HepG2 (cell line): ENCODE results near the gene CDHR5.

Source experiments
- CBX5 ChIP-seq: sonication (generic); formaldehyde crosslinking; IDR thresholded peaks from 2 replicates; pipeline ENCODE4 v1.4.0; 2020; ENCODE audit warnings: missing genetic modification reagents, borderline replicate concordance
- CTCF ChIP-seq: sonication (generic); formaldehyde crosslinking; IDR thresholded peaks from 2 replicates; pipeline ENCODE4 v1.5.0; 2020; ENCODE audit warnings: mild to moderate bottlenecking, missing genetic modification reagents, moderate library complexity
- EP300 ChIP-seq, 3 experiments: sonication (generic) in 1 of 3; formaldehyde crosslinking in 1 of 3; IDR thresholded peaks; 2 replicates each; pipeline versions ENCODE4 v1.5.1 to v1.6.1; 2011 to 2020; ENCODE audit warnings: low read depth in 2 of 3, low read length in 2 of 3, borderline replicate concordance in 1 of 3, improper control_type of control experiment in 1 of 3, mild to moderate bottlenecking in 1 of 3, missing genetic modification reagents in 1 of 3, moderate library complexity in 1 of 3
- FOXA1 ChIP-seq, 2 experiments: fragments of 450-650 bp in 1 of 2; sonication (generic) in 1 of 2; formaldehyde crosslinking in 1 of 2; IDR thresholded peaks; 2 replicates each; pipeline versions ENCODE4 v1.4.0 to v1.6.1; 2016 to 2020; ENCODE audit warnings: missing genetic modification reagents in 1 of 2
- POLR2A ChIP-seq, 2 experiments: IDR thresholded peaks; 2 replicates each; pipeline ENCODE4 v1.6.1; 2011; ENCODE audit warnings: low read depth in 2 of 2, low read length in 2 of 2, mild to moderate bottlenecking in 1 of 2, moderate library complexity in 1 of 2; ENCODE audit not compliant: insufficient read depth in 1 of 2

- no peak for TF ChIP-seq CBX5
- TF ChIP-seq CTCF (CRISPR knock-in tag) = no peak
- no peak for TF ChIP-seq POLR2A (IDR thresholded peaks at IDR 0.05; ENCODE audit: insufficient read depth in 1 of 2, low read depth in 2 of 2, low read length in 2 of 2)
- no peak for TF ChIP-seq EP300 (IDR thresholded peaks at IDR 0.05; ENCODE audit: low read depth in 2 of 2, low read length in 2 of 2)
- TF ChIP-seq EP300 (CRISPR knock-in tag; IDR thresholded peaks at IDR 0.05; ENCODE audit: borderline replicate concordance) = no peak
- no peak for TF ChIP-seq FOXA1 (IDR thresholded peaks at IDR 0.05)
- no peak for TF ChIP-seq FOXA1 (CRISPR knock-in tag; IDR thresholded peaks at IDR 0.05)
These were observed 5.1 kb downstream of the CDHR5 start for GRCh38 chr11:619628-620050.
